ENCODE results near the gene ATXN1.

The ATXN1 gene

DNA sequence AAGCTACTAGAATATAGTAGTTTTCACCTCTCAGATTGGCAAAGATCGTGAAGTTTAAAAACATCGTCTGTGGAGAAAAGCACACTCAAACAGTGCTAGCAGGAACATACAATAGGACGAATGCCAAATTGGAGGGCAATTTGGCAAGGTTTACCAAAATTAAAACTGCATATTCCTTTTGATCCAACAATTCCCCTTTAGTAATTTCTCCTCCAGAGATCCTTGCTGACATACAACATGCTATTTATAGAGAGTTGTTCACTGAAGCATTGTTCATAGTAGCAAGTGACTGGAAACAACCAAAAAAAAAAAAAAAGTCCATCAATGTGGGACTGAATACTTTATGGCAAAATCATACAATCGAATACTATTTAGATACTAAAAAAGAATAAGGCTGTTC, 202.2 kb downstream of the ATXN1 start:
- no peak overlapping the region for H3K4me3 ChIP-seq (ENCODE audit: low read depth, low read length)
- TF ChIP-seq, protein P1, sequence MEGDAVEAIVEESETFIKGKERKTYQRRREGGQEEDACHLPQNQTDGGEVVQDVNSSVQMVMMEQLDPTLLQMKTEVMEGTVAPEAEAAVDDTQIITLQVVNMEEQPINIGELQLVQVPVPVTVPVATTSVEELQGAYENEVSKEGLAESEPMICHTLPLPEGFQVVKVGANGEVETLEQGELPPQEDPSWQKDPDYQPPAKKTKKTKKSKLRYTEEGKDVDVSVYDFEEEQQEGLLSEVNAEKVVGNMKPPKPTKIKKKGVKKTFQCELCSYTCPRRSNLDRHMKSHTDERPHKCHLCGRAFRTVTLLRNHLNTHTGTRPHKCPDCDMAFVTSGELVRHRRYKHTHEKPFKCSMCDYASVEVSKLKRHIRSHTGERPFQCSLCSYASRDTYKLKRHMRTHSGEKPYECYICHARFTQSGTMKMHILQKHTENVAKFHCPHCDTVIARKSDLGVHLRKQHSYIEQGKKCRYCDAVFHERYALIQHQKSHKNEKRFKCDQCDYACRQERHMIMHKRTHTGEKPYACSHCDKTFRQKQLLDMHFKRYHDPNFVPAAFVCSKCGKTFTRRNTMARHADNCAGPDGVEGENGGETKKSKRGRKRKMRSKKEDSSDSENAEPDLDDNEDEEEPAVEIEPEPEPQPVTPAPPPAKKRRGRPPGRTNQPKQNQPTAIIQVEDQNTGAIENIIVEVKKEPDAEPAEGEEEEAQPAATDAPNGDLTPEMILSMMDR (IDR thresholded peaks at IDR 0.05; ENCODE audit: low read depth, low read length), result no peak
- DNase-seq, result no peak
- H3K36me3 ChIP-seq, result no peaks in the 10 kb centered on the region
- no peaks in the 10 kb centered on the region for H3K4me1 ChIP-seq
- H3K9me3 ChIP-seq, result no peaks in the 10 kb centered on the region
- H3K27me3 ChIP-seq, result no peaks in the 10 kb centered on the region

DNA sequence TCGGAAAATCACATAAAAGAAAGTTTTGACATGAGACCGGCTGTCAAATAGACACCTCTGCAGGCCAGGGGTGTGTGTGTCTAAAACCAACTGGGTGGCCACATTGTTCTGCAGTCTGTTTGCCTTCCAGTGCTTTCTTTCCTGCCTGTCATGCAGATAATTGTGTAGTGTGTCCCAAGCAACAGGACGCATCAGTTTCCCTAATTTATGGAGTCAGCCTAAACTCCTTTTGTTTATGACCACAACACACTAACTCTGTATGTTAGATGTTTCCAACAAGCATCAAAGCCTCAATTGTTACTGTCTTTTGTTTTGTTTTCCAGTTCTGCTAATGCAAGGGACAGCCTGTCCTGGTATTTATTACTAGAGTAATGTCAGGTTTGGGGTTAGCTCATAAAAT, 205.7 kb downstream of the ATXN1 start:
- Histone ChIP-seq H3K4me3 (ENCODE audit: low read depth, low read length) (no peak overlapping the region), H3K4me1 (no peaks in the 10 kb centered on the region), H3K36me3 (no peaks in the 10 kb centered on the region), H3K27me3 (no peaks in the 10 kb centered on the region), H3K9me3 (no peaks in the 10 kb centered on the region)
- TF ChIP-seq, protein P1 (IDR thresholded peaks at IDR 0.05; ENCODE audit: low read depth, low read length), result no peak
- no peak for DNase-seq

DNA sequence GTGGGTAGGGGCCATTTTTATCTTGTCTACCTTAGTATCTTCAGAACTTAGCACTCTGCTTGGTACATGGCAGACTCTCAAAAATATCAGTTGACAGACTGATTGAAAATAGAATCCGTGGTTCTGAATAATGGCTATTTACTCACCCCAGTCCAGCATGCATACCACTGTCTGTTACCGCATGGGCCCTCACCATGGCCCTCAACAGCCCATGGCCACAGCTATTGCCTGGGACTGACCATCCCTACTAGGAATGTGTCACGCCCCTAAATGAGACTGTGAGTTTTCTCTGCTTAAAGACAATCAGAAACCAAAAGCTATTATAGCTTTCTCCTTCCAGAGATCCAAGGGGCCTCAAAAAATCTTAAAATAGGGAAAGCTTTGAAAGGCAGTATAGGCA, 207.7 kb downstream of the ATXN1 start:
- TF ChIP-seq, protein P1 (IDR thresholded peaks at IDR 0.05; ENCODE audit: low read depth, low read length), result no peak
- H3K9me3 ChIP-seq, result no peaks in the 10 kb centered on the region
- no peaks in the 10 kb centered on the region for H3K4me1 ChIP-seq
- H3K4me3 ChIP-seq (ENCODE audit: low read depth, low read length), result no peak overlapping the region
- no peak for DNase-seq
- no peaks in the 10 kb centered on the region for H3K27me3 ChIP-seq
- H3K36me3 ChIP-seq, result no peaks in the 10 kb centered on the region

GRCh38 chr6:16551466-16551865, 209.8 kb downstream of the ATXN1 start:
- Histone ChIP-seq H3K9me3 (no peaks in the 10 kb centered on the region), H3K4me3 (ENCODE audit: low read depth, low read length) (no peak overlapping the region), H3K36me3 (no peaks in the 10 kb centered on the region), H3K27me3 (no peaks in the 10 kb centered on the region), H3K4me1 (no peaks in the 10 kb centered on the region)
- DNase-seq, result no peak
- TF ChIP-seq, protein P1 (IDR thresholded peaks at IDR 0.05; ENCODE audit: low read depth, low read length), result no peak

DNA sequence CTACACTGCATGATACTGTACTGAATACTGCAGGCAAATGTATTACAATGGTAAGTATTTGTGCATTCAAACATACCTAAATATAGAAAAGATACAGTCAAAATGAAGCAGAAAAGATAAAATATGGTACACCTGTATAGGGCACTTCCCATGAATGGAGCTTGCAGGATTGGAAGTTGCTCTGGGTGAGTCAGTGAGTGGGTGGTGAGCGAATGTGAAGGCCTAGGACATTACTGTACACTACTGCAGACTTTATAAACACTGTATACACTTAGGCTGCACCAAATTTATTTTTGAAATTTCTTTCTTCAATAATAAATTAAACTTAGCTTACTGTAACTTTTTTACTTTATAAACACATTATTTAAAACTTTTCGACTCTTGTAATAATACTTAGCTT, 213.1 kb downstream of the ATXN1 start:
- Histone ChIP-seq H3K36me3 (no peaks in the 10 kb centered on the region), H3K9me3 (no peaks in the 10 kb centered on the region), H3K27me3 (no peaks in the 10 kb centered on the region), H3K4me3 (ENCODE audit: low read depth, low read length) (no peak overlapping the region), H3K4me1 (no peaks in the 10 kb centered on the region)
- TF ChIP-seq, protein P1 (IDR thresholded peaks at IDR 0.05; ENCODE audit: low read depth, low read length), result no peak
- no peak for DNase-seq

- Histone ChIP-seq H3K36me3 (no peaks in the 10 kb centered on the region), H3K4me1 (no peaks in the 10 kb centered on the region), H3K9me3 (no peaks in the 10 kb centered on the region), H3K27me3 (no peaks in the 10 kb centered on the region), H3K4me3 (ENCODE audit: low read depth, low read length) (no peak overlapping the region)
- TF ChIP-seq, protein P1 (IDR thresholded peaks at IDR 0.05; ENCODE audit: low read depth, low read length), result no peak
- no peak for DNase-seq
Measured at GRCh38 chr6:16547587-16547986, 213.7 kb downstream of the ATXN1 start.
